Measurements from ENCODE around the gene FOSL2. TPM values are rescaled to one million over a fixed set of nuclear protein-coding genes. Genes with fewer than 3 reads are reported as not detected.

The FOSL2 gene
- total and polyA plus RNA-seq, 2 donors (not counting 1 experiment from before 2014, with no cell fraction given): 2.5 to 37.7 TPM

GRCh38 chr2:28378679-28379584 is 13.7 kb upstream of the FOSL2 start:
- H3K4me3 Mint-ChIP-seq: no peak overlapping the region
- no peak for TF ChIP-seq EZH2 (IDR thresholded peaks at IDR 0.05; ENCODE audit: borderline replicate concordance, insufficient read depth, low read depth, low read length, poor library complexity, severe bottlenecking)
- TF ChIP-seq CTCF (IDR thresholded peaks at IDR 0.05): no peak
- H3K4me1 Mint-ChIP-seq: peaks cover 8% of the 10 kb centered on the region
- Histone ChIP-seq H3K9ac (ENCODE audit: low read length) (no peak overlapping the region), H3K4me3 (ENCODE audit: control extremely low read depth in 1 of 5, extremely low read depth in 1 of 5, insufficient read depth in 1 of 5, low read depth in 2 of 5, low read length in 4 of 5) (no peak overlapping the region), H3K36me3 (replicated peaks in 1 of 2; ENCODE audit: control extremely low read depth in 1 of 2, control insufficient read depth in 1 of 2, extremely low read depth in 1 of 2, insufficient read depth in 2 of 2, low read length in 1 of 2) (no peaks in the 10 kb centered on the region), H3K27ac (ENCODE audit: low read length in 2 of 2) (no peak overlapping the region), H3K4me1 (ENCODE audit: control insufficient read depth in 2 of 2, insufficient read depth in 2 of 2, low read length in 2 of 2) (peaks cover 0 to 10% of the 10 kb centered on the region in 2 donors), H3K79me2 (ENCODE audit: control insufficient read depth, insufficient read depth, low read length) (no peaks in the 10 kb centered on the region), H3K9me3 (ENCODE audit: control extremely low read depth in 1 of 3, control insufficient read depth in 2 of 3, insufficient read depth in 1 of 3, low read length in 2 of 3) (no peaks in the 10 kb centered on the region), H4K20me1 (ENCODE audit: control insufficient read depth, insufficient read depth, low read length, poor library complexity, severe bottlenecking) (no peaks in the 10 kb centered on the region), H2AFZ (ENCODE audit: insufficient read depth, low read depth, low read length, poor library complexity, severe bottlenecking) (peak overlapping the region; percentile 10), H3K27me3 (replicated peaks in 1 of 4; ENCODE audit: control extremely low read depth in 1 of 4, control insufficient read depth in 3 of 4, insufficient read depth in 4 of 4, low read length in 3 of 4) (no peaks in the 10 kb centered on the region), H3K4me2 (replicated peaks; ENCODE audit: low read depth, low read length, poor library complexity, severe bottlenecking) (peak overlapping the region; percentile 15)
- CTCF ChIA-PET: interaction anchor here (0.5 kb wide), 1 partner anchor 680 kb away, joined by 3 read pairs; no protein-coding TSS in a partner anchor
- intact Hi-C loops (cut with micrococcal nuclease): no loop called here
- no peak for DNase-seq
- H3K27ac Mint-ChIP-seq: no peak overlapping the region
- no peaks in the 10 kb centered on the region for H3K9me3 Mint-ChIP-seq (ENCODE audit: insufficient read depth)
- POLR2A ChIA-PET: interaction anchor here (0.6 kb wide), 1 partner anchor 13 kb away, joined by 3 read pairs; no protein-coding TSS in a partner anchor
- no peak for ATAC-seq (ENCODE audit: low read depth)
- peaks cover 11% of the 10 kb centered on the region for H3K27me3 Mint-ChIP-seq
- WGBS (ENCODE audit: insufficient coverage): 24% methylated on average over 12 of the region's 16 CpGs

GRCh38 chr2:28380219-28380618 is 12.4 kb upstream of the FOSL2 start:
- H3K79me2 ChIP-seq (ENCODE audit: control insufficient read depth, insufficient read depth, low read length): no peaks in the 10 kb centered on the region
- no peak overlapping the region for H3K27ac ChIP-seq (ENCODE audit: low read length in 2 of 2)
- H3K27ac Mint-ChIP-seq: no peak overlapping the region
- 100% methylated on average over 2 of the region's 6 CpGs for WGBS (ENCODE audit: insufficient coverage)
- no peak overlapping the region for H3K4me3 ChIP-seq (ENCODE audit: control extremely low read depth in 1 of 5, extremely low read depth in 1 of 5, insufficient read depth in 1 of 5, low read depth in 2 of 5, low read length in 4 of 5)
- no peaks in the 10 kb centered on the region for H4K20me1 ChIP-seq (ENCODE audit: control insufficient read depth, insufficient read depth, low read length, poor library complexity, severe bottlenecking)
- H3K4me2 ChIP-seq (replicated peaks; ENCODE audit: low read depth, low read length, poor library complexity, severe bottlenecking): no peak overlapping the region
- H3K27me3 ChIP-seq (replicated peaks in 1 of 4; ENCODE audit: control extremely low read depth in 1 of 4, control insufficient read depth in 3 of 4, insufficient read depth in 4 of 4, low read length in 3 of 4): no peaks in the 10 kb centered on the region
- H3K9me3 Mint-ChIP-seq (ENCODE audit: insufficient read depth): no peaks in the 10 kb centered on the region
- peaks cover 8% of the 10 kb centered on the region for H3K4me1 Mint-ChIP-seq
- H3K9me3 ChIP-seq (ENCODE audit: control extremely low read depth in 1 of 3, control insufficient read depth in 2 of 3, insufficient read depth in 1 of 3, low read length in 2 of 3): no peaks in the 10 kb centered on the region
- H3K36me3 ChIP-seq (replicated peaks in 1 of 2; ENCODE audit: control extremely low read depth in 1 of 2, control insufficient read depth in 1 of 2, extremely low read depth in 1 of 2, insufficient read depth in 2 of 2, low read length in 1 of 2): no peaks in the 10 kb centered on the region
- no peak overlapping the region for H3K9ac ChIP-seq (ENCODE audit: low read length)
- ChIA-PET CTCF (no interaction called here), POLR2A (no interaction called here)
- intact Hi-C loops (cut with micrococcal nuclease): no loop called here
- ATAC-seq (ENCODE audit: low read depth) (no peak), DNase-seq (no peak)
- H2AFZ ChIP-seq (ENCODE audit: insufficient read depth, low read depth, low read length, poor library complexity, severe bottlenecking): no peak overlapping the region
- H3K4me1 ChIP-seq (ENCODE audit: control insufficient read depth in 2 of 2, insufficient read depth in 2 of 2, low read length in 2 of 2): peaks cover 0 to 10% of the 10 kb centered on the region in 2 donors
- H3K4me3 Mint-ChIP-seq: no peak overlapping the region
- TF ChIP-seq EZH2 (IDR thresholded peaks at IDR 0.05; ENCODE audit: borderline replicate concordance, insufficient read depth, low read depth, low read length, poor library complexity, severe bottlenecking) (no peak), CTCF (IDR thresholded peaks at IDR 0.05) (no peak)
- peaks cover 9% of the 10 kb centered on the region for H3K27me3 Mint-ChIP-seq
